RWPE2 (cell line): ENCODE results near the gene TTL.
"Not testable (repeated sequence)": the region's sequence is repeated elsewhere in the genome, so short reads cannot be mapped to it uniquely, and the experiment has no call there.

ENCODE experiments used
- ATAC-seq: fragments of 200-7000 bp; cut with Tn5 transposase; 3 replicates; pipeline ENCODE4 v1.9.1; 2021; ENCODE audit warnings: low read depth
- DNase-seq: peaks from one replicate; pipeline ENCODE4 v3.0.0-alpha.2; 2020; ENCODE audit warnings: low spot score
- H3K27ac ChIP-seq: fragments of 450-650 bp; 2 replicates; pipeline ENCODE4 v1.5.1; 2017; ENCODE audit warnings: mild to moderate bottlenecking; ENCODE audit not compliant: poor library complexity, severe bottlenecking
- H3K27me3 ChIP-seq: fragments of 250-450 bp; sonication (Bioruptor Pico); 2 replicates; pipeline ENCODE4 v1.5.1; 2021; ENCODE audit warnings: mild to moderate bottlenecking, moderate library complexity; ENCODE audit not compliant: insufficient read depth, poor library complexity, severe bottlenecking
- H3K36me3 ChIP-seq: fragments of 250-450 bp; sonication (Bioruptor Pico); 2 replicates; pipeline ENCODE4 v1.5.1; 2020; ENCODE audit warnings: low read depth, mild to moderate bottlenecking, moderate library complexity
- H3K4me1 ChIP-seq: fragments of 250-450 bp; sonication (Bioruptor Pico); 2 replicates; pipeline ENCODE4 v1.5.1; 2021; ENCODE audit warnings: mild to moderate bottlenecking, moderate library complexity; ENCODE audit not compliant: insufficient read depth, poor library complexity, severe bottlenecking
- H3K4me3 ChIP-seq: fragments of 250-450 bp; sonication (Bioruptor Pico); 2 replicates; pipeline ENCODE4 v1.5.1; 2021; ENCODE audit warnings: mild to moderate bottlenecking, moderate library complexity; ENCODE audit not compliant: severe bottlenecking
- H3K9me3 ChIP-seq: fragments of 250-450 bp; sonication (Bioruptor Pico); 2 replicates; pipeline ENCODE4 v1.5.1; 2021; ENCODE audit warnings: mild to moderate bottlenecking, moderate library complexity; ENCODE audit not compliant: severe bottlenecking
- TF ChIP-seq, protein P1 (sequence below): fragments of 450-650 bp; IDR thresholded peaks from one replicate; pipeline ENCODE4 v1.5.1; 2017; ENCODE audit warnings: mild to moderate bottlenecking, moderate library complexity; ENCODE audit not compliant: poor library complexity, severe bottlenecking

Gene TTL

DNA sequence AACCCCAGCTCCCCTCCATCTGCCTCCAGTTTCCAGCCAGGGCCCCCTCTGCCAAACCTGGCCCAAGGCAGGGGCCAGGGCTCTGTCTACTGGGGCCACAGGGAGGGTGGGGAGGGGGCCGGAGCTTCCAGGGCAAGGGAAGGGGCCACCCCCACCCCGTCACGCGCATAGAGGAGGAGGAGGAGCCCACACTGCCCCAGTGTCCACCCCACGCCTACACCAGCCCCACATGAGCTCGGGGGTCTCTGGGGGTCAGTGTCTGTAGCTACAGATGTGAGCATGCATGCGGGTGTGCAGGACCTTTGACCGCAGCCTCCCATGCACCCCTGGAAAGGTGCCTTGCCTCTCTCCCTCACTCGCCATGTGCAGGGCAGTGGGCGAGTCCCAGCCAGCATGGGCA, 45.0 kb upstream of the TTL start:
- not testable (repeated sequence) for H3K27ac ChIP-seq, H3K27me3 ChIP-seq, H3K36me3 ChIP-seq, H3K9me3 ChIP-seq, DNase-seq, ATAC-seq, H3K4me1 ChIP-seq, H3K4me3 ChIP-seq

DNA sequence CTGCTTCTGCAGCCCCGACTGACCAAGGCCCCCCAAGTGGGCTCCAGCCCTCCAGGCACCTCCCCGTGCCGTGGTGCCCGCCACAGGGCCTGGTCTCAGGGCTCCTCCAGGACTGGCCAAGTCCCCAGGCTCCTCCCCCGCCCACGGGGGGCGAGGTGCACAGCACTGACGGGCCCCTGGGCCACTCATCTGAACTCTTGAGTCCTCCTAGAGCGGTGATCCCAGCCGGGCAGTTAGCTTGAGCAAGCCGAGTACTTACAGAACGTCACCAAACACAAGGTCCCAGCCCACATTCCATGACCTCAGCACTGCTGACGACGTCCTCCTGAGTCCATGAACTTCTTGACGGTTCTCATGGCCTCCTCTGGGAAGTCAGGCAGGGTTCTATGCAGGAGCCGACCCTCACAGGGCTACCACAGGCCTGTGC, 44.5 kb upstream of the TTL start:
- H3K27me3 ChIP-seq, H3K27ac ChIP-seq, H3K4me1 ChIP-seq, ATAC-seq, H3K36me3 ChIP-seq, H3K9me3 ChIP-seq, H3K4me3 ChIP-seq, DNase-seq: not testable (repeated sequence)

DNA sequence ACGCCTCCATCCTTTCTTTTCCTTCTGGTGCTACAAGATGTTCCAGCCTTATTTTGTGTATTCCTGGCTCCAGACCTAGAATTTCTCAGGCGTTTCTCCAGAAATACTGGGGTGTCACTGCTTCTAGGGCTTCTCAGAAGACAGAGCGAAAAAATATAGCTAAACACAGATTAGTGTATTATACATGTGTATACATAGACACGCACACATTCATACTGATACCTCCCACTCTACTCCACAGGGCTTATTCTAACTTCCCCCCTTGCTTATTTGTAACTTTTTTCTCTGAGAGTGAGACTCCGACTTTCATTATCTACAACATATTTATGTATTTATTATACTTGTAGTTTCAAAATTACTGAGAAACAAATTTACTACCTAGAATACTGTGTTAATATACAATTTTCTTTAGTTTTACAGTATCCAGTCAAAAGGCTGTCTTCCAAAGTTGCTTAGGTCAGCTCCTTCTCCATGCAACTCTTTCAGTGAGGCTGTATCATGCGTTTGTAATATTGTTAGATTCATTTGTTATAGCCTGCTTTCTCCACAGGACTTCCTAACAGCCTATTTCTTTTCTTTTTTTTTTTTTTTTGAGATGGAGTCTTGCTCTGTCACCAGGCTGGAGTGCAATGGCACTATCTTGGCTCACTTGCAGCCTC, 43.2 kb upstream of the TTL start:
- not testable (repeated sequence) for ATAC-seq, H3K9me3 ChIP-seq, H3K36me3 ChIP-seq, DNase-seq, H3K4me3 ChIP-seq, H3K27me3 ChIP-seq, H3K4me1 ChIP-seq, H3K27ac ChIP-seq

DNA sequence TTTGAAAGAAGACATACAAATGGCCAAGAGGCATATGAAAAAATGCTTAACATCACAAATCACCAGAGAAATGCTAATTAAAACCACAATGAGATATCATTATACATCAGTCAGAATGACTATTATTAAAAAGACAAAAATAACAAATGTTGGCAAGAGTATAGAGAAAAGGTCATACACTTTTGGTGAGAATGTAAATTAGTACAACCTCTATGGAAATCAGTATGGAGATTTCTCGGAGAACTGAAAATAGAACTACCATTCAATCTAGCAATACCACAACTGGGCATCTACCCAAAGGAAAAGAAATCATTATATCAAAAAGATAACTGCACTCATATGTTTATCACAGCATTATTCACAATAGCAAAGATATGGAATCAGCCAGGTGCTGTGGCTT, 37.7 kb upstream of the TTL start:
- not testable (repeated sequence) for H3K27ac ChIP-seq, H3K36me3 ChIP-seq, ATAC-seq, H3K4me1 ChIP-seq, H3K27me3 ChIP-seq, H3K9me3 ChIP-seq, H3K4me3 ChIP-seq, DNase-seq

DNA sequence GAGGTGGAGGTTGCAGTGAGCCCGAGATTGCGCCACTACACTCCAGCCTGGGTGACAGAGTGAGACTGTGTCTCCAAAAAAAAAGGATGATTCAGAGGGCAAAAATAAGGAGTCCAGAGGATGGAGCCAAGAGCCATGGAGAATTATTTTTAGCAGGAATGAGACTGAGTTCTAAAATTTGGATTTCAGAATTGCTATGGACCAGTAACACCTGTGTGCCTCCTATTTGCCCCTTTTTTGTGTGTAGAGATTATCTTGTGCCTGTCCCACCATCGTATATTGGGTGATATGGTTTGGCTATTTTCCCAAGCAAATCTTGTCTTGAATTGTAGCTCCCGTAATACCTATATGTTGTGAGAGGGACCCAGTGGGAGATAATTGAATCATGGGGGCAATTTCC, 32.1 kb upstream of the TTL start:
- H3K27me3 ChIP-seq = no peaks in the 10 kb centered on the region
- H3K27ac ChIP-seq = no peak overlapping the region
- no peaks in the 10 kb centered on the region for H3K9me3 ChIP-seq
- ATAC-seq (no peak), DNase-seq (no peak)
- TF ChIP-seq, protein P1, sequence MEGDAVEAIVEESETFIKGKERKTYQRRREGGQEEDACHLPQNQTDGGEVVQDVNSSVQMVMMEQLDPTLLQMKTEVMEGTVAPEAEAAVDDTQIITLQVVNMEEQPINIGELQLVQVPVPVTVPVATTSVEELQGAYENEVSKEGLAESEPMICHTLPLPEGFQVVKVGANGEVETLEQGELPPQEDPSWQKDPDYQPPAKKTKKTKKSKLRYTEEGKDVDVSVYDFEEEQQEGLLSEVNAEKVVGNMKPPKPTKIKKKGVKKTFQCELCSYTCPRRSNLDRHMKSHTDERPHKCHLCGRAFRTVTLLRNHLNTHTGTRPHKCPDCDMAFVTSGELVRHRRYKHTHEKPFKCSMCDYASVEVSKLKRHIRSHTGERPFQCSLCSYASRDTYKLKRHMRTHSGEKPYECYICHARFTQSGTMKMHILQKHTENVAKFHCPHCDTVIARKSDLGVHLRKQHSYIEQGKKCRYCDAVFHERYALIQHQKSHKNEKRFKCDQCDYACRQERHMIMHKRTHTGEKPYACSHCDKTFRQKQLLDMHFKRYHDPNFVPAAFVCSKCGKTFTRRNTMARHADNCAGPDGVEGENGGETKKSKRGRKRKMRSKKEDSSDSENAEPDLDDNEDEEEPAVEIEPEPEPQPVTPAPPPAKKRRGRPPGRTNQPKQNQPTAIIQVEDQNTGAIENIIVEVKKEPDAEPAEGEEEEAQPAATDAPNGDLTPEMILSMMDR = no peak
- no peaks in the 10 kb centered on the region for H3K36me3 ChIP-seq
- no peak overlapping the region for H3K4me3 ChIP-seq
- H3K4me1 ChIP-seq = no peaks in the 10 kb centered on the region

DNA sequence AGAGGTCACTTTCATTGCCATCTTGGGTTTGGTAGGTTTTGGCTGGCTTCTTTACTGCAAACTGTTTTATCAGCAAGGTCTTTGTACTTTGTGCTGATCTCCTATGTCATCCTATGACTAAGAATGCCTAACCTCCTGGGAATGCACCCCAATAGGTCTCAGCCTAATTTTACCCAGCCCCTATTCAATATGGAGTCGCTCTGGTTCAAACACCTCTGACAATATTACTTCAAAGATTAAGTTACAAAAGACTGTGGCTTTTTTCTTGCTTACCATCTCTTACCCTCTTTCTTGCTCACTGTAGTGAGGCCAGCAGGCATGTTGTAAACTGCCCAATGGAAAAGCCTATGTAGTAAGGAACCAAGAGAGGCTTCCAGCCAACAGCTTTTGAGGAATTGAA, 30.6 kb upstream of the TTL start:
- no peaks in the 10 kb centered on the region for H3K9me3 ChIP-seq
- no peaks in the 10 kb centered on the region for H3K4me1 ChIP-seq
- TF ChIP-seq, protein P1 = no peak
- no peaks in the 10 kb centered on the region for H3K27me3 ChIP-seq
- no peaks in the 10 kb centered on the region for H3K36me3 ChIP-seq
- DNase-seq = no peak
- no peak overlapping the region for H3K4me3 ChIP-seq
- H3K27ac ChIP-seq = no peak overlapping the region
- ATAC-seq = no peak

DNA sequence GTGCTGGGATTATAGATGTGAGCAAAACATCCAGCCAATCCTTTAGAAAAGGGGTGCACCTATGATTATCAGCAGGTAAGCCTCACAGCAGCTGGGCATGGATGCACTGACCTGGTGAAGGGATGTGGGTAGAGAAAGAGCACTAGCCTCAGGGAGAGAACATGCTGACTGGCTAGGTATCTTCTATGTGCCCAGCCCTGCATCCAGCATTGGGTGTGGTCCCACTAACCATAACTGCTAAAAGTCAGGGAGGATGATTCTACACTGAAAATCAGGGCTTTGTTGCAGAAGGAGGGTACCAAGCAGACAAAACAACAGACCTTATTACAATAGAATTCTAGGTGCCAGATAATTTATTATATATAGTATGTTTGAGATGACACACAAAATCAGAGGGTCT, 27.4 kb upstream of the TTL start:
- Histone ChIP-seq H3K9me3 (no peaks in the 10 kb centered on the region), H3K4me3 (no peak overlapping the region), H3K27me3 (no peaks in the 10 kb centered on the region), H3K4me1 (no peaks in the 10 kb centered on the region), H3K36me3 (no peaks in the 10 kb centered on the region), H3K27ac (no peak overlapping the region)
- DNase-seq (no peak), ATAC-seq (no peak)
- TF ChIP-seq, protein P1 = no peak
